ENCODE results near the gene CCDC78.
A peak's percentile ranks its signal among the peaks of the same experiment; 100 is the strongest.

Gene CCDC78

DNA sequence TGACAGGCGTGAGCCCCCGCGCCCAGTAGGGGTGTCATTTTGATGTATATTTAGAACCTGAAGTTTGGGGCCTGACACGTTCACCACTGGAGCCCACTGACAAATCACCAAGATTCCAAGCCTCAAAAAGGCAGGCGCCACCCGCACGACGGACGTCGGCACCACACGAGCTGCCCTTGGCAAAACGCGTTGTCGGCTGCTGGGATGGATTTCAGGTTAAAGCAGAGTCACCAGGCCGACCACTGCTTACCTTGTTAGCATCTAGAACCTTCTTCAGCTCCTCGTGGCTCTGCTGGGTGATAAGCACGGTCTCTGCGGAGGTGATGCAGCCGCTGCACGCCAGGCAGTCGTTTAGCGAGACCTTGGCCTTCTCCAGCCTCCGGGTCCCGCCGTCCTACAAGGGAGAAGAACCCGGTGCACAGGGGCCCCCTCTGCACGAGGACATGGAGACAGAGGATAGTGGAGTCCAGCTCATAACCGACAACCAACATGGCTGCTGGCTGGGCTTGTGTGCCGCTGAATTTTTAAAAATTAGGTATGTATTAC, 10.8 kb upstream of the CCDC78 start:
- TF ChIP-seq, protein P1, sequence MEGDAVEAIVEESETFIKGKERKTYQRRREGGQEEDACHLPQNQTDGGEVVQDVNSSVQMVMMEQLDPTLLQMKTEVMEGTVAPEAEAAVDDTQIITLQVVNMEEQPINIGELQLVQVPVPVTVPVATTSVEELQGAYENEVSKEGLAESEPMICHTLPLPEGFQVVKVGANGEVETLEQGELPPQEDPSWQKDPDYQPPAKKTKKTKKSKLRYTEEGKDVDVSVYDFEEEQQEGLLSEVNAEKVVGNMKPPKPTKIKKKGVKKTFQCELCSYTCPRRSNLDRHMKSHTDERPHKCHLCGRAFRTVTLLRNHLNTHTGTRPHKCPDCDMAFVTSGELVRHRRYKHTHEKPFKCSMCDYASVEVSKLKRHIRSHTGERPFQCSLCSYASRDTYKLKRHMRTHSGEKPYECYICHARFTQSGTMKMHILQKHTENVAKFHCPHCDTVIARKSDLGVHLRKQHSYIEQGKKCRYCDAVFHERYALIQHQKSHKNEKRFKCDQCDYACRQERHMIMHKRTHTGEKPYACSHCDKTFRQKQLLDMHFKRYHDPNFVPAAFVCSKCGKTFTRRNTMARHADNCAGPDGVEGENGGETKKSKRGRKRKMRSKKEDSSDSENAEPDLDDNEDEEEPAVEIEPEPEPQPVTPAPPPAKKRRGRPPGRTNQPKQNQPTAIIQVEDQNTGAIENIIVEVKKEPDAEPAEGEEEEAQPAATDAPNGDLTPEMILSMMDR (IDR thresholded peaks at IDR 0.05; ENCODE audit: low read depth, low read length), result no peak
- H3K4me3 ChIP-seq (replicated peaks in 1 of 2; ENCODE audit: low read depth in 2 of 2, low read length in 2 of 2), result no peak overlapping the region
- no peak for DNase-seq (ENCODE audit: low read depth in 2 of 2)

DNA sequence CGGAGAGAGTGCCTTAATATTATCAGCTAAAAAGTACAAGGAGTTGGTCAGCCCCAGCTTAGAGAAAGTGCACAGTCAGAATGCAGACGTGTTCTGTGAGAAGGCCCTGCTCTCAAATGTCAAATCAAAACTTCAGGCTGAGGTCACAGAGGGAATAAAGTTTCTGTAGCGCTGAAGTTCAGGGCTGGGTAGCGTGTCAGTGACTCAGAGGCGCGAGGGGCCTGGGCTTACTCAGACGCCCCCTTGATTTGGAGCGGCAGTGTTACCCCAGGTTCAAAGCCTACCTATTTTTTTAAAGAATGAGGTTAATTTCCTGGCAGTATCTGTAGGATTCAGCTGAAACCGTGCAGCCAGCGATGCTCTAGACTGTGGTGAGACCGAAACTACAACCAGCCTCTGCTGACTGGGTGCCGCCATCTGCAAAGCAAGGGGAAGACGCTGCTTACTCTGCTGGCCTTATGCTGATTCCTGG, 9.8 kb upstream of the CCDC78 start:
- DNase-seq (ENCODE audit: low read depth in 2 of 2), result no peak
- H3K4me3 ChIP-seq (replicated peaks in 1 of 2; ENCODE audit: low read depth in 2 of 2, low read length in 2 of 2), result no peak overlapping the region
- TF ChIP-seq, protein P1 (IDR thresholded peaks at IDR 0.05; ENCODE audit: low read depth, low read length), result no peak

DNA sequence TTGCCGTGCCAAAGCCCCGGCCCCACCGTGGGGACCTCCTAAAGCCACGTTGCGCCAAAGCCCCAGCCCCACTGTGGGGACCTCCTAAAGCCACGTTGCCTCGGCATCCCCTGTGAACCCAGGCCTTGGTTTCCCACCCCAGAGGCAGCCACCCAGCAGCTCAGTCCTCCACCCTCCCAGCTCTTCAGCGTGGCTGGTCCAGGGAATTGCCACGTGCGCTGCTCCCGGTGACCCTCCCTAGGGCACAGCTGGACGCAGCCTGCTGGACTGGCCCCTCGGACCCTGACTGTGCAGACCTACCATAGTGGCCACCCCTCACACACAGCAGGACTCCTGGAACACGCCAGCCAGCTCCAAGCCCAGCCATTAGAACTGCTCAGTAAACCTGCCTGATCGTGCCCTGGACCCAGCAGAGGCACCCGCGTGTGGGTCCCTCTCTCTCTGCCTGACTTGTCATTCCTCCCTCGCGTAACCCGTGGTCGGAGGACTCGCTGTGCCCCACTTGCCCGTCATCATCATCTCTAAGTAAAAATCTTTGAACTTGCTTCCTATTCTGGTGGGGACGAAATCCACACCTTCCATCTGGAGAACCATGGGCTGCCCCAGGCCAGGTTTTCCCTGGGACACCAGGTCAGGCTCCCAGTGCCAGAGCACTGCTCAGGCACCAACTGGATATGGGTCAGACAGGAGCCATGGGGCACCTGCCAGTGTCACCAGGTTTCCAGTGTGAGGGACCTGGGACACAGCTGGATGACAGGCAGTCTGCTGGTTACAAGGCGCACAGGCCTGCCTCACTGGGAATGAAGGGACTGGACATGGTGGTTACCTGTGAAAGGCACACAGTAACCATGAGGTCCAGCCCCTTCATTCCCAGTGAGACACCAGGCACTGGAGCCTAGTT, 9.0 kb upstream of the CCDC78 start:
- no peak overlapping the region for H3K4me3 ChIP-seq (replicated peaks in 1 of 2; ENCODE audit: low read depth in 2 of 2, low read length in 2 of 2)
- TF ChIP-seq, protein P1 (IDR thresholded peaks at IDR 0.05; ENCODE audit: low read depth, low read length), result no peak
- no peak for DNase-seq (ENCODE audit: low read depth in 2 of 2)

DNA sequence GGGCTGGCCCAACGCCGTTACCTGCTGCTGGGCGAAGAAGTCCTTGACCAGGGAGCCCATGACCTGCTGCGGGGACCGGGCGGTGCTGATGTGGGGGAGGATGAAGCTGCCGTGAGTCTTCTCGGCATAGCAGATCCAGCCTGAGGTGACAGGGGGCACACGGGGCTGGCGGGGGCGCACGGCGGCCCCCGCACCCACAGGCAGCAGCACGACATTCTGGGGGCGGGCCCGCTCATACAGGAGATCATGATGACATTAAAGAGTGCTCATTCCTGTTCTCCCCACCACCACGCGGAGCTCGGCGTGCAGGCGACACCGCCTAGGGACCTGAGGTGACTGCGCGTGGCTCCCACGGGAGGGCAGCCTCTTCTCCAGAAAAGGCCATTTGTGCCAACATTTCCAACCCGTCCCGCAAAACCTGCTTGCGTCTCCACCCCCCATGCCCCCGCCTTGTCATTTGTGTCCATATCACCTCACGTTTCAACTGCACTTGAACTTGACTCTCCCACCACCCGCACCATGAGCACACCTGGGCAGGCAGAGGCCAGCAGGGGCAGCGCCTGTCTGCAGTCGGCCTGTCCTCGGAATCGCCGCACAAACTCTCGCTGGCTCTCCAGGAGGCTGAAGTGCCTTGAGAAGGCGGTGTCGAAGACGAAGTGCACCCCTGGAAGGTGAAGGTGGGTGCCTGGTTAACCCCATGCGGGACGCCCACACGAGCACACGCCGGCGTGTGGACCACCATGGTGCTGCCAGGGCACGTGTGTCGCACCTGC, 8.2 kb upstream of the CCDC78 start:
- DNase-seq (ENCODE audit: low read depth in 2 of 2), result no peak
- TF ChIP-seq, protein P1 (IDR thresholded peaks at IDR 0.05; ENCODE audit: low read depth, low read length), result no peak
- H3K4me3 ChIP-seq (replicated peaks in 1 of 2; ENCODE audit: low read depth in 2 of 2, low read length in 2 of 2), result no peak overlapping the region

DNA sequence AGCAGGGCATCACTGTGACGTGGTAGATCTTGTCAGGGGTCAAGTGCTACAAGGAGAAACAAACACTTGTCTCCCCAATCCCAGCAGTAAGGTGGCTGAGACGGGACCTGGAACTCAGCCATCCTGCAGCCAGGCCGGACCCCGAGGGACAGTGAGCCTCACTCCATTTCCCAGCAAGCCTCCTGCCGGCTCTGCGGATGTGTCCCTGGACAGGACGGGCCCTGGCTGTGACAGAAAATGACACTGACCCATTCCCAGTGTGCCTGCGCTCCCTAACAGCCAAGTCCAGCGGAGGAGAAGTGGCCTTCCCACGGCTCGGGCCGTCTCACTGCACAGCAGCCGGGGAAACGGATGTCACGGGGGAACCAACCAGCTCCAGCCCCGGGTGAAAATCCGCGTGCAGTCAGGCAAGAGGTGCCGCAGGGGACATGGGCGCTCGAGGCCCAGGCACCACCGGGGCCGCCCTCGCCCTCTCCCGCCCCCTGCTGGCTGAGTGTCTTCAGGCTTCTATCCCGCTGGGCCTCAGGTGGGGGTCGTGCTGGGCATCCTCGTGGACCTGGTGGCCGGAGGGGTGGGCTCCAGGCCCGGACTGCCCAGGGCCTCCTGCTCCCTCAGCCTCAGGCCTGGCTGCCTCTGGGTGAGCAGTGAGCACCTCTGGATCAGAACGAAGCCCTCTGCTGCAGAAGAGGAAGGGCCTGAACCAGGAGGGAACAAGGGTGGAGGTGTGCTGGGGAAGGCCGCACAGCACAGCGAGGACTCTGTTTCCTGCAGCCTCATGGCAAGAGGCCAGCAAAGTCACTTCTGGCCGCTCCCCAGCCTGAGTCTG, 7.4 kb upstream of the CCDC78 start:
- TF ChIP-seq, protein P1 (IDR thresholded peaks at IDR 0.05; ENCODE audit: low read depth, low read length), result peak; percentile 53
- DNase-seq (ENCODE audit: low read depth in 2 of 2), result no peak
- no peak overlapping the region for H3K4me3 ChIP-seq (replicated peaks in 1 of 2; ENCODE audit: low read depth in 2 of 2, low read length in 2 of 2)

DNA sequence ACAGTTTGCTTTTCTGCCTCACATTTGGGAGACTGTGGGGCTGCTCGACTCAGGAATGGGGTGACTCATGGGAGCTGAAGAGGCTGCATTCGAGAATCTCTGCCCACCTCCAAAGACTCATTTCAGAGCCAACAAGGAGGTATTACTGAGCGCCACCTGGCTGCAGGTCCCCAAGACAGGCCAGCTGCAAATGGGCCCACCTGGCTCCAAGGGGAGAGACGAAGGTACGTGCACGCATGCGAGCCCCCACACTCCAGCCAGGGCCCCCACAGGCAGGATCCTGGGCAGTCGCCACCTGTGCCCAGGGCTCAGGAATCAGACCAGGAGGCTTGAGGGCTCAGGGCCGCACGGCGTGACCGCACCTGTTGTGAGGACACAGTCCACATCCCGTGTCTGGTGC, 6.7 kb upstream of the CCDC78 start:
- no peak overlapping the region for H3K4me3 ChIP-seq (replicated peaks in 1 of 2; ENCODE audit: low read depth in 2 of 2, low read length in 2 of 2)
- DNase-seq (ENCODE audit: low read depth in 2 of 2), result no peak
- TF ChIP-seq, protein P1 (IDR thresholded peaks at IDR 0.05; ENCODE audit: low read depth, low read length), result no peak
